ENCODE data around the gene DOCK1. TPM values are rescaled to one million over a fixed set of nuclear protein-coding genes. Genes with fewer than 3 reads are reported as not detected.

Gene DOCK1
- total RNA-seq, 4 donors from 2014 or later: 50.8 to 59.0 (median 53.6) TPM

- H3K36me3 ChIP-seq: peaks cover 0 to 11% of the 10 kb centered on the region in 2 donors
- WGBS, 2 donors (ENCODE audit: low coverage in 1 of 2): 10 to 65% methylated on average over 2 to 7 of the region's 7 CpGs
- TF ChIP-seq POLR2AphosphoS5 (IDR thresholded peaks at IDR 0.05) (no peak), POLR2A (IDR thresholded peaks at IDR 0.05) (no peak), CTCF (IDR thresholded peaks at IDR 0.05) (no peak), EP300 (IDR thresholded peaks at IDR 0.05) (no peak)
- no peak for ATAC-seq
- no peaks in the 10 kb centered on the region for H3K27me3 ChIP-seq
- no peak overlapping the region for H3K4me3 ChIP-seq
- H3K4me1 ChIP-seq: no peaks in the 10 kb centered on the region
- no peaks in the 10 kb centered on the region for H3K9me3 ChIP-seq
- H3K27ac ChIP-seq: no peak overlapping the region
These were observed 244.4 kb downstream of the DOCK1 start for GRCh38 chr10:127149501-127150081.

GRCh38 chr10:127150136-127150535 is 244.9 kb downstream of the DOCK1 start:
- ATAC-seq: no peak
- no peaks in the 10 kb centered on the region for H3K27me3 ChIP-seq
- H3K4me3 ChIP-seq: no peak overlapping the region
- H3K9me3 ChIP-seq: no peaks in the 10 kb centered on the region
- TF ChIP-seq CTCF (IDR thresholded peaks at IDR 0.05): no peak
- TF ChIP-seq POLR2A (IDR thresholded peaks at IDR 0.05): no peak
- TF ChIP-seq POLR2AphosphoS5 (IDR thresholded peaks at IDR 0.05): no peak
- no peak for TF ChIP-seq EP300 (IDR thresholded peaks at IDR 0.05)
- no peak overlapping the region for H3K27ac ChIP-seq
- peaks cover 0 to 11% of the 10 kb centered on the region in 2 donors for H3K36me3 ChIP-seq
- WGBS, 2 donors (ENCODE audit: low coverage in 1 of 2): 89% methylated on average over 3 of the region's 5 CpGs; no CpG with 5 or more reads in 1 of the 2 donors
- H3K4me1 ChIP-seq: no peaks in the 10 kb centered on the region

GRCh38 chr10:127151541-127151940 is 246.3 kb downstream of the DOCK1 start:
- Histone ChIP-seq H3K36me3 (peaks cover 0 to 6% of the 10 kb centered on the region in 2 donors), H3K4me3 (no peak overlapping the region), H3K9me3 (no peaks in the 10 kb centered on the region), H3K27me3 (no peaks in the 10 kb centered on the region), H3K27ac (no peak overlapping the region), H3K4me1 (peaks cover 0 to 7% (median 0%) of the 10 kb centered on the region in 3 donors)
- 93% methylated on average over 9 to 10 of the region's 10 CpGs for WGBS, 2 donors (ENCODE audit: low coverage in 1 of 2)
- TF ChIP-seq POLR2AphosphoS5 (IDR thresholded peaks at IDR 0.05): no peak
- TF ChIP-seq EP300 (IDR thresholded peaks at IDR 0.05): no peak
- no peak for TF ChIP-seq CTCF (IDR thresholded peaks at IDR 0.05)
- no peak for TF ChIP-seq POLR2A (IDR thresholded peaks at IDR 0.05)
- ATAC-seq: no peak

- ATAC-seq: no peak
- no peak for TF ChIP-seq POLR2A (IDR thresholded peaks at IDR 0.05)
- TF ChIP-seq POLR2AphosphoS5 (IDR thresholded peaks at IDR 0.05): no peak
- no peak for TF ChIP-seq CTCF (IDR thresholded peaks at IDR 0.05)
- TF ChIP-seq EP300 (IDR thresholded peaks at IDR 0.05): no peak
- H3K27ac ChIP-seq: no peak overlapping the region
- no peaks in the 10 kb centered on the region for H3K9me3 ChIP-seq
- 86 to 89% methylated on average over 7 to 8 of the region's 9 CpGs for WGBS, 2 donors (ENCODE audit: low coverage in 1 of 2)
- peaks cover 0 to 6% of the 10 kb centered on the region in 2 donors for H3K36me3 ChIP-seq
- peaks cover under 1 to 12% (median 3%) of the 10 kb centered on the region in 3 donors for H3K4me1 ChIP-seq
- H3K27me3 ChIP-seq: no peaks in the 10 kb centered on the region
- no peak overlapping the region for H3K4me3 ChIP-seq
These were observed 246.9 kb downstream of the DOCK1 start for GRCh38 chr10:127151981-127152699.

GRCh38 chr10:127153181-127153580 is 248.0 kb downstream of the DOCK1 start:
- no peaks in the 10 kb centered on the region for H3K27me3 ChIP-seq
- ATAC-seq: no peak
- H3K27ac ChIP-seq: no peak overlapping the region
- TF ChIP-seq POLR2AphosphoS5 (IDR thresholded peaks at IDR 0.05): no peak
- no peak for TF ChIP-seq CTCF (IDR thresholded peaks at IDR 0.05)
- TF ChIP-seq POLR2A (IDR thresholded peaks at IDR 0.05): no peak
- TF ChIP-seq EP300 (IDR thresholded peaks at IDR 0.05): no peak
- no peaks in the 10 kb centered on the region for H3K9me3 ChIP-seq
- H3K4me3 ChIP-seq: no peak overlapping the region
- 48 to 67% methylated on average over 2 to 4 of the region's 4 CpGs for WGBS, 2 donors (ENCODE audit: low coverage in 1 of 2)
- peaks cover 0 to 6% of the 10 kb centered on the region in 2 donors for H3K36me3 ChIP-seq
- H3K4me1 ChIP-seq: peaks cover 2 to 22% (median 3%) of the 10 kb centered on the region in 3 donors
